Adrenal gland (tissue), 12 donors: ENCODE measurements around the gene AHNAK2. TPM values are rescaled to one million over a fixed set of nuclear protein-coding genes. Genes with fewer than 3 reads are reported as not detected.

Experiments
- DNase-seq, 7 donors: peaks; one replicate each; pipeline ENCODE4 v3.0.0-alpha.2; 2019 to 2020
- H3K27ac ChIP-seq, 5 donors: fragments of 200-600 bp; sonication (generic) in 4 of 5; 1 replicate in 3 of 5; 2 replicates in 2 of 5; pipeline versions ENCODE4 v1.5.1 to v1.8.0; 2016 to 2020; ENCODE audit warnings: mild to moderate bottlenecking in 1 of 5
- H3K27me3 ChIP-seq: fragments of 200-600 bp; 2 replicates; pipeline ENCODE4 v1.8.0; 2021
- H3K36me3 ChIP-seq, 2 donors: fragments of 200-600 bp; replicated peaks in 1 of 2; 1 replicate in 1 of 2; 2 replicates in 1 of 2; pipeline versions ENCODE4 v1.5.1 to v1.8.0; 2018 to 2022
- H3K4me1 ChIP-seq, 2 donors: fragments of 200-600 bp; replicated peaks in 1 of 2; 1 replicate in 1 of 2; 2 replicates in 1 of 2; pipeline versions ENCODE4 v1.5.1 to v1.8.0; 2018 to 2021
- H3K4me3 ChIP-seq, 4 donors: fragments of 200-600 bp; sonication (generic) in 3 of 4; one replicate each; pipeline ENCODE4 v1.5.1; 2016 to 2018
- H3K9me3 ChIP-seq, 3 donors: fragments of 200-600 bp; sonication (generic) in 1 of 3; replicated peaks in 1 of 3; 1 replicate in 2 of 3; 2 replicates in 1 of 3; pipeline versions ENCODE4 v1.5.1 to v1.8.0; 2016 to 2021
- CTCF ChIP-seq, 6 experiments: fragments of 450-650 bp in 4 of 6; fragments of 200-600 bp in 2 of 6; sonication (generic) in 1 of 6; IDR thresholded peaks; 1 replicate in 5 of 6; 2 replicates in 1 of 6; pipeline versions ENCODE4 v1.5.1 to v1.8.0; 2016 to 2021; ENCODE audit warnings: antibody characterized with exemption in 6 of 6, mild to moderate bottlenecking in 2 of 6, moderate library complexity in 1 of 6
- POLR2A ChIP-seq, 2 donors: fragments of 450-650 bp; IDR thresholded peaks; one replicate each; pipeline ENCODE4 v1.6.1; 2017; ENCODE audit warnings: antibody characterized with exemption in 2 of 2, mild to moderate bottlenecking in 2 of 2, moderate library complexity in 1 of 2
- WGBS, 4 donors: extraction: QIAGEN DNeasy Blood & Tissue Kit in 2 of 4; methylation state at CpG; one replicate each; pipeline versions ENCODE4 v1.1.5 to v1.1.7; 2013 to 2017; 5-methylcytosine and 5-hydroxymethylcytosine counted together
- intact Hi-C, 2 donors: fragments of 100-400 bp; cut with DNase I; formaldehyde crosslinking; loops; one replicate each; pipeline versions ENCODE4 v1.14.1 to v1.15.0; 2022 to 2023
- polyA plus RNA-seq, 3 donors: library from polyadenylated mRNA; stranded (reverse); fragments of 200-250 nt in 2 of 3; fragments of 350-450 nt in 1 of 3; fragmentation: Illumina TruSeq in 1 of 3; extraction: RNeasy Lipid Tissue Mini Kit (QIAGEN cat#74804) in 1 of 3; gene quantifications; one replicate each; pipeline ENCODE4 v1.2.3, GENCODE V29; 2013 to 2014
- total RNA-seq, 9 donors: library from RNA; depleted of rRNA in 4 of 9; stranded (reverse); fragments of >200 nt in 4 of 9; fragments of 120-200 nt in 1 of 9; fragmentation: NEBNext Ultra II Directional in 1 of 9; extraction: Animal tissue kit (Norgen Biotek cat#: 25700) in 1 of 9; gene quantifications; one replicate each; pipeline versions ENCODE4 v1.1.0 to v1.2.4, GENCODE V29; 2013 to 2023
- donor health status: healthy with polysubstance abuse.
- donor health status: Bipolar disorder and iron deficiency.
- donor health status: DM: yes; HTN: yes; CAD: no.
- donor health status: DM: no; HTN: no; CAD: no.
- donor health status: DM: no; HTN: no; CAD: no.
- donor health status: DM: yes; HTN: yes; CAD: no.

AHNAK2 gene
- total and polyA plus RNA-seq, 12 donors: 0.67 to 16.0 (median 4.1) TPM

- H3K27me3 ChIP-seq: no peaks in the 10 kb centered on the region
- H3K4me1 ChIP-seq: no peaks in the 10 kb centered on the region
- 41 to 63% (median 53%) methylated on average over 6 to 11 of the region's 11 CpGs for WGBS, 4 donors
- no peaks in the 10 kb centered on the region for H3K36me3 ChIP-seq
- TF ChIP-seq POLR2A (IDR thresholded peaks at IDR 0.05) (no peak), CTCF (IDR thresholded peaks at IDR 0.05) (no peak)
- peak in 2 of 7 donors; percentile 9 to 10 for DNase-seq
- intact Hi-C loops: no loop called here
- no peak overlapping the region for H3K27ac ChIP-seq
- H3K9me3 ChIP-seq: no peaks in the 10 kb centered on the region
- no peak overlapping the region for H3K4me3 ChIP-seq
These were observed 38.3 kb downstream of the AHNAK2 start for GRCh38 chr14:104939666-104940410.

- no peak for DNase-seq
- no peaks in the 10 kb centered on the region for H3K36me3 ChIP-seq
- intact Hi-C loops: no loop called here
These were observed 39.2 kb downstream of the AHNAK2 start for GRCh38 chr14:104938960-104939359.

GRCh38 chr14:104938436-104938835 lies 39.7 kb downstream of the AHNAK2 start:
- Histone ChIP-seq H3K27me3 (no peaks in the 10 kb centered on the region), H3K27ac (no peak overlapping the region), H3K9me3 (no peaks in the 10 kb centered on the region), H3K4me3 (no peak overlapping the region), H3K36me3 (no peaks in the 10 kb centered on the region), H3K4me1 (no peaks in the 10 kb centered on the region)
- TF ChIP-seq POLR2A (IDR thresholded peaks at IDR 0.05): no peak
- no peak for TF ChIP-seq CTCF (IDR thresholded peaks at IDR 0.05)
- 64 to 77% (median 71%) methylated on average over 2 of the region's 2 CpGs for WGBS, 4 donors
- no peak for DNase-seq
- intact Hi-C loops: no loop called here

More at GRCh38 chr14:104938960-104939359, 39.2 kb downstream of the AHNAK2 start:
- TF ChIP-seq CTCF (IDR thresholded peaks at IDR 0.05): no peak
- TF ChIP-seq POLR2A (IDR thresholded peaks at IDR 0.05): no peak
- Histone ChIP-seq H3K4me1 (no peaks in the 10 kb centered on the region), H3K9me3 (no peaks in the 10 kb centered on the region), H3K27me3 (no peaks in the 10 kb centered on the region), H3K27ac (no peak overlapping the region), H3K4me3 (no peak overlapping the region)
- 74 to 90% (median 84%) methylated on average over 1 of the region's 1 CpG; no CpG with 5 or more reads in 1 of the 4 donors for WGBS, 4 donors

- H3K27ac ChIP-seq: no peak overlapping the region
- H3K27me3 ChIP-seq: no peaks in the 10 kb centered on the region
- 66 to 79% (median 72%) methylated on average over 11 of the region's 11 CpGs for WGBS, 4 donors
- TF ChIP-seq POLR2A (IDR thresholded peaks at IDR 0.05) (no peak), CTCF (IDR thresholded peaks at IDR 0.05) (no peak)
- no peak for DNase-seq
- H3K36me3 ChIP-seq: no peaks in the 10 kb centered on the region
- H3K4me1 ChIP-seq: peaks cover 0 to 4% of the 10 kb centered on the region in 2 donors
- no peaks in the 10 kb centered on the region for H3K9me3 ChIP-seq
- no peak overlapping the region for H3K4me3 ChIP-seq
- intact Hi-C loops: no loop called here
These were observed 40.3 kb downstream of the AHNAK2 start for GRCh38 chr14:104937694-104938365.
